Measurements from ENCODE around the gene SETD3.

DNA sequence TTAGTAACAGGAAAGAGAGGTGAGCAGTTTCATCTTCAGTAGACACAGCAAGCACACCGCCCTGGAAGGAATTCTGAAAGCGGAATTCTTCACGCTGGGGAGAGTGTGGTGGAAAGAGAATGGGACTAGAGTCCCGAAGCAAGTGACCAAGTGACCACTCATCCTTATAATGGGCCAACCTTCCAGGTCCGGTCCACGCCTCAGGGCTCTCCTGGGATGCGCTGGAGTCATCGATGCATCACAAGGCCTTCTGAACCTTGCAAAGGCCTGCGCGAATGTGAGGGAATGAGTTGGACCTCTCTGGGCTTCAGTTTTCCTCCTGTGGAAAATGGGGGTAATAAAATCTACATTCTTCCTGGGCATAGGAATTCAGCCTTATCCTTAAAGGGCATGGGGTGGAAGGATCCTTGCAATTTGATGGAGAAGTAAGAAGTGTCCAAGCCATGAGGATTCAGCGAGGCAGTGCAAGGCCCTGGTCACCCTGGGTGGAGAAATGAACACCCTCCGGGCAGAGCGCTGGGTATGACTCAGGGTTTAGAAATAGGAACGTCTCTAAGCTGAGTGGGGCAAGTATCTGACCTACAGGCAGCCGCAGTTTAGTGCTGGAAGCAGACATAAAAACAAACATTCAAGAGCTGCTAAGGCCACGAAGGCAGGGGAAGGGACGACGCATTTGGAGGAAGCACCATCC lies 97.7 kb downstream of the SETD3 start:
- TF ChIP-seq, protein P1, sequence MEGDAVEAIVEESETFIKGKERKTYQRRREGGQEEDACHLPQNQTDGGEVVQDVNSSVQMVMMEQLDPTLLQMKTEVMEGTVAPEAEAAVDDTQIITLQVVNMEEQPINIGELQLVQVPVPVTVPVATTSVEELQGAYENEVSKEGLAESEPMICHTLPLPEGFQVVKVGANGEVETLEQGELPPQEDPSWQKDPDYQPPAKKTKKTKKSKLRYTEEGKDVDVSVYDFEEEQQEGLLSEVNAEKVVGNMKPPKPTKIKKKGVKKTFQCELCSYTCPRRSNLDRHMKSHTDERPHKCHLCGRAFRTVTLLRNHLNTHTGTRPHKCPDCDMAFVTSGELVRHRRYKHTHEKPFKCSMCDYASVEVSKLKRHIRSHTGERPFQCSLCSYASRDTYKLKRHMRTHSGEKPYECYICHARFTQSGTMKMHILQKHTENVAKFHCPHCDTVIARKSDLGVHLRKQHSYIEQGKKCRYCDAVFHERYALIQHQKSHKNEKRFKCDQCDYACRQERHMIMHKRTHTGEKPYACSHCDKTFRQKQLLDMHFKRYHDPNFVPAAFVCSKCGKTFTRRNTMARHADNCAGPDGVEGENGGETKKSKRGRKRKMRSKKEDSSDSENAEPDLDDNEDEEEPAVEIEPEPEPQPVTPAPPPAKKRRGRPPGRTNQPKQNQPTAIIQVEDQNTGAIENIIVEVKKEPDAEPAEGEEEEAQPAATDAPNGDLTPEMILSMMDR (IDR thresholded peaks at IDR 0.05): no peak
- no peak for TF ChIP-seq ZFX (IDR thresholded peaks at IDR 0.05; ENCODE audit: borderline replicate concordance)

Measured in 22Rv1 (cell line).